Fibroblast of mammary gland (primary cell): ENCODE measurements around the gene KHNYN.

Experiments
- DNase-seq: peaks from one replicate; pipeline ENCODE4 v3.0.0-alpha.2; 2010; ENCODE audit warnings: low read depth
- H3K4me3 ChIP-seq: 2 replicates; pipeline ENCODE4 v1.5.1; 2011; ENCODE audit warnings: low read depth, mild to moderate bottlenecking, low read length, moderate library complexity; ENCODE audit not compliant: control insufficient read depth
- TF ChIP-seq, protein P1 (sequence below): conservative IDR thresholded peaks from 2 replicates; pipeline ENCODE4 v1.5.1; 2011; ENCODE audit warnings: low read depth, low read length, inconsistent platforms; ENCODE audit not compliant: control insufficient read depth, insufficient read depth

The KHNYN gene

DNA sequence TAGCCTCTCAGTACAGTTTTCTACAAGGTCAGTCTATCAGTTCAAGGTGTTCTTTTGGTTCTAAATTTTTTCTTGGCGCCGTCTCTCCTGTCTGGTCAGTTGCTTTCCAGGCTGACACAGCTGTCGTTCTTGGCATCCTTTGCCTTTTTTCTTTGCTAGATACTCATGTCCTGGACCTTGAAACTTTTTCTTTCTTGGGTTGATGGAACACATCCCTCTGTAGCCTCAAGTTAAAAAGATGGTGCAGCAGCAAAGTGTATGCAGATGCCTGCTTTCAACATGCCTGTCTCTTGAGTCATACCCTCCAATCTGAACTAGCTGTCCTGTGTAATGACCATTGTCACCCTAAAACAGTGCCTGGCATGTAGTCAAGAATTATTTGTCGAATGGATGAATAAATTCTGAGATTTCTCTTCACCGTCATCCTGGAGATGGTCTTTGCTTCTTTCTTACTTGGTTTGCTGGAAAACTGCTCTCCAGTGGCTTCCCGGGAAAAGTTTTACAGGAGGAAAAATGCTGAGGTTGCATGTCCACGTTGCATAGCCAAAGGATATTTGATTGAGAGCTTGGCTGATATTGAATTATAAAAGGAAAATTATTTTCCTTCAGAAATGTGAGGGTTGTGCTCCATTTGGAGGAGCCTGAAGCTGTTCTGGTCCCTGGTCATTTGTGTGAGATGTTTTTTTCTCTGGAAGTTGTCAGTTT lies 26.3 kb upstream of the KHNYN start:
- no peak overlapping the region for H3K4me3 ChIP-seq
- TF ChIP-seq, protein P1, sequence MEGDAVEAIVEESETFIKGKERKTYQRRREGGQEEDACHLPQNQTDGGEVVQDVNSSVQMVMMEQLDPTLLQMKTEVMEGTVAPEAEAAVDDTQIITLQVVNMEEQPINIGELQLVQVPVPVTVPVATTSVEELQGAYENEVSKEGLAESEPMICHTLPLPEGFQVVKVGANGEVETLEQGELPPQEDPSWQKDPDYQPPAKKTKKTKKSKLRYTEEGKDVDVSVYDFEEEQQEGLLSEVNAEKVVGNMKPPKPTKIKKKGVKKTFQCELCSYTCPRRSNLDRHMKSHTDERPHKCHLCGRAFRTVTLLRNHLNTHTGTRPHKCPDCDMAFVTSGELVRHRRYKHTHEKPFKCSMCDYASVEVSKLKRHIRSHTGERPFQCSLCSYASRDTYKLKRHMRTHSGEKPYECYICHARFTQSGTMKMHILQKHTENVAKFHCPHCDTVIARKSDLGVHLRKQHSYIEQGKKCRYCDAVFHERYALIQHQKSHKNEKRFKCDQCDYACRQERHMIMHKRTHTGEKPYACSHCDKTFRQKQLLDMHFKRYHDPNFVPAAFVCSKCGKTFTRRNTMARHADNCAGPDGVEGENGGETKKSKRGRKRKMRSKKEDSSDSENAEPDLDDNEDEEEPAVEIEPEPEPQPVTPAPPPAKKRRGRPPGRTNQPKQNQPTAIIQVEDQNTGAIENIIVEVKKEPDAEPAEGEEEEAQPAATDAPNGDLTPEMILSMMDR = no peak
- DNase-seq = peak; percentile 30

DNA sequence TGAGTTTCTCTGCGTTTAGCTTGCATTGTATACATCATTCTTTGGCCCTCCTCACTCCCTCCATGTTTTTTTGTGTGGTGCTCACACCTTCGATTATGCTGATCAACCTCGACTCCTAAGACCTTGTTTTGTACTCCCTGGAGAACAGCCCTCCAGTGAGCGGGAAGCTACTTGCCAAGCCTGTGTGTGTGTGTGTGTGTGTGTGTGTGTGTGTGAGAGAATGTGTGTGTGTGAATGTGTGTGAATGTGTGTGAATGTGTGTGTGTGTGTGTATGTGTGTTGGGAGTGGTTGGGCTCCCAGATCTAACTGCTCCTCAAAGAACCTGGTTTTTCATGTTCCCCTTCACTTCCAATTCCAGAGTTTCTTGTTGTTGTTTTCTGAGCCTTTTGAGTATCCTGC lies 24.9 kb upstream of the KHNYN start:
- no peak for DNase-seq
- no peak overlapping the region for H3K4me3 ChIP-seq
- TF ChIP-seq, protein P1 = no peak

DNA sequence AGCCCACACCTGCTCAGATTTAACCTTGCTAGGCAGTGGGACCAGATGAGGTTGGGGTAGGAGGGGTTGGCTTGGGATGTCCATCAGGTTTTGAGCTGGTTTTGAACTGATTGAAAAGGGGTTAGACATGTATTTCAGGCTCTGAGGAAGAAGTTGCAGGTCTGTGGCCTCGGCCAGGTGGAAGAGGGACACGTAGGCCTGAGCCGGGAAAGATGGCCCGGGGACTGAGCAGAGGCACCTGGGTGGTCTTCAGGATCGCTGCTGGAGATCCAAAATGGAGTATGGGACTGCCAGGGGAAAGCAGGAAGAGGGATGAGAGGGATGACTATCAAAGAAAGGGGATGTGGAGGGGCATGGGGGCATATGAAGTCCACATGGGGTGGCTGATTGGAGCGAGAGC lies 23.3 kb upstream of the KHNYN start:
- DNase-seq = no peak
- H3K4me3 ChIP-seq = no peak overlapping the region
- TF ChIP-seq, protein P1 = no peak

DNA sequence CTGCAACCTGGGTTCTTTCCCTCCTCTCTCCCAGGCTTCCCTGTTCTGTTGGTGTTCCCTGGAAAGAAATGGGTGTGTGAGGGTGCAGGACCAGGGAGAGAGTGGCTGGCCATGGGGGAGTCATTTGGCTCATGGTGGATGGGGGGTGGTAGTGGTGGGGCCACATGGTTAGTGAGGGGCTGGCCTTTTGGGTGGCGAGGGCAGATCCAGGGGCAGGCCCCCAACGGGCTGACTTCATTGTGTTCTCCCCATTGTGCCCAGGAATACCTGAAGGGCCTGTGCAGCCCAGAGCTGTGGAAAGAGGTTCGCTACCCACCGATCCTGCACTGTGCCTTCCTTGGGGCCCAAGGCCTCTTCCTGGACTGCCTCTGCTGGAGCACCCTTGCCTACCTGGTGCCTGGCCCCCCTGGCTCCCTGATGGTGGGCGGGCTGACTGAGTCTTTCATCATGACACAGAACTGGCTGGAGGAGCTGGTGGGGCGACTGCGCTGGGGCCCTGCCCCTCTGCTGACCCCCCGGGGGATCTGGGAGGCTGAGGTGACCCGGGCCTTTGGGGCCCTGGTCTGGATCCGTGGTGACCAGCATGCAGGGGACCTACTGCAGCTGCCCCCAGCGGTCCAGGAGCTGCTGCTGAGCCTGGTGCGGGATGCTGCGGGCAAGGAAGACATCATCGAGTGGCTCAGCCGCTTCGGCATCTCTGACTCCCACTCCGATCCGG lies 22.0 kb upstream of the KHNYN start:
- H3K4me3 ChIP-seq = no peak overlapping the region

DNA sequence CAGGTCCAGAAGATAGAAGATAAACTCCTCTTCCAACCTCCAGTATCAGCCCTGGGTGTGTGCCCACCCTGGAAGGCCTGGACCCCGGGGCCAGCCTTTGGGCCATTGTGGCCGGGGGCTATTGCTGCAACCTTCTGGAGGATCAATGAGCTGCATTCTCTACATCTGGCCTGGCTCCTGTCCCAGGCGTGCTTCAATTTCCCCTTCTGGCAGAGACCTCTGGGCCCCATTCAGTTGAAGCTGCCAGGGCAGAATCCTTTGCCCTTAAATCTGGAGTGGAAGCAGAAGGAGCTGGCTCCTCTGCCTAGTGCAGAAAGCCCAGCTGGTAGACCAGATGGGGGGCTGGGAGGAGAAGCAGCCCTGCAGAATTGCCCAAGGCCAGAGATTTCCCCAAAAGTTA lies 21.0 kb upstream of the KHNYN start:
- no peak overlapping the region for H3K4me3 ChIP-seq
- TF ChIP-seq, protein P1 = no peak
- DNase-seq = no peak

More for the DNA sequence above, 22.0 kb upstream of the KHNYN start:
- TF ChIP-seq, protein P1 = no peak
- DNase-seq = no peak

DNA sequence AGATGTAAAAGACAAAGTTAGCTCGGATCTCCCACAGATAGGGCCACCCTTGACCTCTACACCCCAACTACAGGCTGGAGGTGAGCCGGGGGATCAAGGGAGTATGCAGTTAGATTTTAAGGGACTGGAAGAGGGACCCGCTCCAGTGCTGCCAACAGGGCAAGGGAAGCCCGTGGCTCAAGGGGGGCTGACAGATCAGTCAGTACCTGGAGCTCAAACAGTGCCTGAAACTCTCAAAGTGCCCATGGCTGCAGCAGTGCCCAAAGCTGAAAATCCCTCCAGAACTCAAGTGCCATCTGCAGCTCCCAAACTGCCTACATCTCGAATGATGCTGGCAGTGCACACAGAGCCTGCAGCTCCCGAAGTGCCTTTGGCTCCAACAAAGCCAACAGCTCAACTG lies 20.6 kb upstream of the KHNYN start:
- TF ChIP-seq, protein P1 = no peak
- H3K4me3 ChIP-seq = no peak overlapping the region
- no peak for DNase-seq

DNA sequence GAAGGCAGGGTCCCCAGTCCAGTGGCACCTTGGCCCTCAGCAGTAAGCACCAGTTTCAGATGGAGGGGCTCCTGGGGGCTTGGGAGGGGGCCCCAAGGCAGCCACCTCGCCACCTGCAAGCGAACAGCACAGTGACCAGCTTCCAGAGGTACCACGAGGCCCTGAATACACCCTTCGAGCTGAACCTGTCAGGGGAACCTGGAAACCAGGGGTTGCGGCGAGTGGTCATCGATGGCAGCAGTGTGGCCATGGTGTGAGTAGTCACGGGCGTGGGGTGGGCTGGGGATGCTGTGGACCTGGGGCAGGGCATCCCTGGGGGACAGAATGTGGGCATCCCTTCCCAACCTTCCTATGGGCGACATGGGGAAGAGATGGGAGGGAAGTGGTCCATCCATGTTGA lies 19.8 kb upstream of the KHNYN start:
- no peak overlapping the region for H3K4me3 ChIP-seq
- DNase-seq = no peak
- TF ChIP-seq, protein P1 = no peak
